Fibroblast of skin of abdomen (primary cell): ENCODE measurements around the gene SHC2.
"Not testable (repeated sequence)": the region's sequence is repeated elsewhere in the genome, so short reads cannot be mapped to it uniquely, and the experiment has no call there.

ENCODE experiments used
- DNase-seq: peaks from one replicate; pipeline ENCODE4 v3.0.0-alpha.2; 2013

SHC2 gene

GRCh38 chr19:444677-445210 lies 16.1 kb downstream of the SHC2 start:
- no peak for DNase-seq

DNA sequence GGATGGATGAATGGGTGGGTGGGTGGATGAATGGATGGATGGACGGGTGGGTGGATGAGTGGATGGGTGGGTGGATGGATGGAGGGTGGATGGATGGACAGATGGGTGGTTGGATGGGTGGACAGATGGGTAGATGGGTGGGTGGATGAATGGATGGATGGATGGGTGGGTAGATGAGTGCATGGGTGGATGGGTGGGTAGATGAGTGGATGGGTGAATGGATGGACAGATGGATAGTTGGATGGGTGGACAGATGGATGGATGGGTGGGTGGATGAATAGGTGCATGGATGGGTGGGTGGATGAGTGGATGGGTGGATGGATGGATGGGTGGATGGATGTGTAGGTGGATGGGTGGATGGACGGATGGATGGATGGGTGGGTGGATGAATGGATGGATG lies 17.8 kb downstream of the SHC2 start:
- DNase-seq: no peak

GRCh38 chr19:442085-442484 lies 18.7 kb downstream of the SHC2 start:
- DNase-seq: no peak

DNA sequence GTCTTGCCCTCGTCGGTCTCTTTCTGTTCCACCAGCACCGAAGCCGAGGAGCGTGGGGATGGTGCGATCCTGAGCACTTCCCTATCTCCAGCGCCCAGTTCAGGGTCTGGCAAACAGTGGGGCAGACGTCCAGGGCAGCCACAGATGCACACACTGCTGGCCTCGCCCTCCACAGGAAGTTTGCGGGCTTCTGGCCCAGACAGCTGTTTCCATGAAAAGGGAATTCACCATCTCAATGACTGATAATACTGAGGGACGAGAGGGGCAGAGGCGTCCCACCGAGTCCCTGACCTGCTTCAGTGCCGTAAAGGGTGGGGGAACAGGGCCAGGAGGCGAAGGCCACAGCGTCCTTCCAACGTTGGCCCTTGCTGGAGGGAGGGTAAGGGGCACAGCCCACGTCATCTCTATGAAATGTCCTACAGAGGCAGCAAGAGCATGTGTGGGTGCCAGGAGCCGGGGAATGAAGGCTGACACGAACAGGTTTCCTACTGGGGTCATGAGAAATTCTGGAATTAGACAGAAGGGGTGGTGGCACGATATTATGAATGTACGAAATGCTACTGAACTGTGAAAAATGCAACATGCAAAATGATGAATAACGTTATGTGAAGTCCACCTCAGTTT lies 19.5 kb downstream of the SHC2 start:
- no peak for DNase-seq

DNA sequence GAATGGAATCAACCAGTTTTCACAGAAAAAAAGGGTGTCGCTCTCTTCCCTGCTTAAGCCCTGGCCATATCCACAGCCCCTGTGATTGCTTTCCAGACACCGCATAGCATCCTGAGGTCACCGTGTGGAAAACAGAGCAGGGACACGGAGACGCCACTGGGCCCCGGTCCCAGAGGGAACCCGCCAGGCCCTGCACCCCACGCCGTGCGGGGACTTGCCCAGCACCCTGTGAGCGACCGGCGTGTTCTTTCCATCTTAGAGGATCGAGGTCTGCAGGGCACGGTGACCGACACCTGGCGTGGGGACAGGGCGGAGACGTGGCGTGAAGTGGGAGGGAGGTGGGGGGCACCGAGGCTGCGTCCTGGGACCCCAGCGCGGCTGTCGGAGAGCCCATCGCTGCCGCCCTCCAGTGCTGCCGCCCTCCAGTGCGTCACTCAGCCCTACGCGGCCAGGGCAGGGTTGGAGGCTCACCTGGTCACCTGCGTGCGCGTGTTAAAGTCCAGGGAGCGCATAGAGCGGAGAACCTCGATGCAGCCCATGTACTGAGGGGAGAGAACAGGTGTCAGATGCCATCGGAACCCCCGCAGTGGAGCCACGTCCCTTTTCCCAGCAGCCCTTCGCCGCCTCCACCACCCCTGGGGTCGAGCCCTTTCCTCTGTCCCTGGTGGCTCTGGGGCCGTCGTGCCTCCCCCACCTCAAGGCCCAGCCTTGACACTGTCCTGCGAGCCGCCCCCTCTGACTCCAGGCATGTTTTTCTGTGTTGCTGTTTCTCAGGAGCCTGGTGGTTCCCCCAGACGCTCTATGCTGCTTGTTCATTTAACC lies 20.2 kb downstream of the SHC2 start:
- DNase-seq: no peak

DNA sequence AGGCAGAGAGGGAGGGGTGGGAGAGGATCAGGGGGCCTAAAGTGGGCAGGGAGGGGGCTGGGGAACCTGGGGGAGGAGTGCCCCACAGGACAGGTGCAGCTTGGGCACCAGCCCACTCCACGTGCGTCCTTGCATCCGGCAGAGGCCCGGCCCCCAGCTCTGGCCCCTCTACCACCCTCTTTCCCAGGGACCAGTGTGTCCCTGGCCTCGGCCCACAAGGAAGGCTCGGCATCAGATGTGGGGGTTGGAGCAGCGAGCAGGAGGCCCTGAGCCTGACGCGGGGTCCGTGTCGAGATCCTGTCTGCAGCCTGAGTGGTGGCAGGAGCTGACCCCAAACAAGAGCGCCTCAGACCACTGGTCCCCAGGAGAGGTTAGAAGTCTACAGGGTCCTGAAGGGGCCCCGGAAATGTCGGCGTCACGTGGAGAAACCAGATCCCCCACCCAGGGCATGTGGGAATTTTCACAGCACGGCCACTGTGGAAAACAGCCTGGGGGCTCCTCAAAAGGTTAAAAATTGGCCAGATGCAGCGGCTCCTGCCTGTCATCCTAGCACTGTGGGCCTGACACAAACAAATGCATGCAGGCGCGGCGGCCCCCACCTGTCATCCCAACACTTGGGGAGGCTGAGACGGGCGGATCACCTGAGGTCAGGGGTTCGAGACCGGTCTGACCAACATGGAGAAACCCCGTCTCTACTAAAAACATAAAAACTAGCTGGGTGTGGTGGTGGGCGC lies 21.5 kb downstream of the SHC2 start:
- DNase-seq: no peak

DNA sequence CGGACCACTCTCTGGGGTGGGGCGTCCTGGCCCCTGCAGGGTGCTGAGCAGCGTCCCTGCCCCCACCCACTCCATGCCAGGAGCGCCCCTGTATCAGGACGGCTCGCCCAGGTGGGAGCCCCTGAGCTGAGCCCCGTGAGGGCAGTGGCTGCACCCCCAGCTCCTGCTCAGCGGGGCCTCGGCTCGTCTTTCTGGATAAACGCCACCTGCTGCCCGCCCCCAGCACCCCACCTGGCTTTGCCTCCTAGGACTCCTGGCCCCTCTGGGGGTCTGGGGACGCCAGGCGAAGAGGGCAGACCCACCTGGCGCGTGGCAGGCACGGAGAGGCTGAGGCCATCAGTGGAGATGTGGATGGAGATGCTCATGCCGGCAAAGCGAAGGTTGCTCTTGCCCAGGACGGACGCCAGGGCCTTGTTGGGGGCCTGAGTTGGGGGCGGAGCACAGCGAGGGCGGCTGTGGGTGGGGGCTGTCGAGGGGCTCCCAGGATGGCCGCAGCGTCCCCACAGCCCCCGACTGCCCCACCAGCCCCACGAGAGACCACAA lies 22.3 kb downstream of the SHC2 start:
- DNase-seq: no peak

DNA sequence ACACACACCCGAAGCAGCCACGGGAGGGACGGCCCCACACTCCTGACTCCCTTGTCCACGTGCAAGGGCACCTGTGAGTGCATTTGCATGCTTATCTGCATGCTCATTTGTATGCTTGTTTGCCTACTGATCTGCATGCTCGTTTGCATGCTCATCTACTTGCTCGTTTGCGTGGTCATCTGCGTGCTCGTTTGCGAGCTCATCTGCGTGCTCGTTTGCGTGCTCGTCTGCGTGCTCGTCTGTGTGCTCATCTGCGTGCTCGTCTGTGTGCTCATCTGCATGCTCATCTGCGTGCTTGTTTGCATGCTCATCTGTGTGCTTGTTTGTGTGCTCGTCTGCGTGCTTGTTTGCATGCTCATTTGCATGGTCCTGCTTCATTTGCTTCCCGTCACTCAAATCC lies 23.8 kb downstream of the SHC2 start:
- DNase-seq: no peak

DNA sequence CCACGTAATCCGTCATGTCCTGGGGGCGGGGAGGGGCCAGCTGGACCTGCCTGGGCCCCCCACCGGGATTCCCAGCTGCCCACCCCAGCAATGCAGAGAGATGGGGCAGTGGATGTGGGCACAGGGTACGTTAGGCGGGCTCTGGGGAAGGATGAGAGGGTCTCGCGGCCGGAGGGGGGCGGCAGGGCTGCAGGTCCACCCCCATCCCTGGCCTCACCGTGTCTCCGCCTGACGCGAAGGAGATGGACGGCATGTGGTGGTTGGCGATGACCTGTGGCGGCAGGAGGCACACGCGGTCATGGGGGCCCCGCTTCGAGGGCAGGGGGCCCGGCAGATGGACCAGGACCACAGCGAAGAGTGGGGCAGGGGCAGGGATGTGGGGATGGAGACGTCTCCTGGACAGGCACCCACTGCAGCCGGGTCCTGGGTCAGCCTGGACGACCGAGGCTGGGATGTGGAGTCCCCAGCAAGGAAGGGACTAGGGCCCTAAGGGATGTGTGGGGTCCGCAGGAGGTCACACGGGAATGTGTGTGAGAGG lies 24.4 kb downstream of the SHC2 start:
- DNase-seq: no peak

DNA sequence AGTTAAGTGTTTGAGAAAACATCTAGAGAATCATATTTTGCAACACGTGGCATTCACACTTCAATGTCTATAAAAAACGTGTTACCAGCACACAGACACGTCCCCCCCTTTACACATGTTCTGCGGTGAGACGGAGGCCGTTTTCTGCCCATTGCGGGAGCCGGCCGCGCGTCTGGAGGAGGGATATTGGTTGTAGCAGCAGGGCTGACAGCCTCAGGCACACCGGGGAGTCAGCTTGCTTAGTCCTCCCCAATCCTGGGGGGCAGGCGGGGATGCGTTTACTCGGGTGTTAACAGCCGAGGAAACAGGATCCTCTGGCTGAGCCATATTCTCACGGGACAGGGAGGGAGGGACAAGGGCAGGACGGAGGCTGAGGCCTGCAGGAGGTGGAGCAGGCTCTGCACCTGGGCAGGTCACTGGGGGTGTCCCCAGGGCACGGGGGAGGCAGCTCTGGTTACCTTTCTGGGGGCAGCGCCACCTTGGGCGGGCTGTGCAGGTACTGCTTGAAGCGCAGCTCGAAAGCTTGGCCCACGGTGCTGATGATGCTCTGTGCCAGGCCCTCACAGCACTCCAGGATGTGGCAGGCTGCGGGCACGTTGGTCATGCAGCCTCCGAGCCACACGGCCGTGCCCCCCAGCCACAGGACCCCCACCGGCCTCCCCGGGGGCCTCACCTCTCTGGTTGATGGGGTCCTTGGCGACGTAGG lies 25.0 kb downstream of the SHC2 start:
- no peak for DNase-seq

- no peak for DNase-seq
Measured at GRCh38 chr19:435056-435706, 25.7 kb downstream of the SHC2 start.

- DNase-seq: no peak
Measured at GRCh38 chr19:434152-434960, 26.5 kb downstream of the SHC2 start.

- DNase-seq: no peak
Measured at GRCh38 chr19:430701-431100, 30.1 kb downstream of the SHC2 start.

GRCh38 chr19:428149-428548 lies 32.7 kb downstream of the SHC2 start:
- DNase-seq: no peak

DNA sequence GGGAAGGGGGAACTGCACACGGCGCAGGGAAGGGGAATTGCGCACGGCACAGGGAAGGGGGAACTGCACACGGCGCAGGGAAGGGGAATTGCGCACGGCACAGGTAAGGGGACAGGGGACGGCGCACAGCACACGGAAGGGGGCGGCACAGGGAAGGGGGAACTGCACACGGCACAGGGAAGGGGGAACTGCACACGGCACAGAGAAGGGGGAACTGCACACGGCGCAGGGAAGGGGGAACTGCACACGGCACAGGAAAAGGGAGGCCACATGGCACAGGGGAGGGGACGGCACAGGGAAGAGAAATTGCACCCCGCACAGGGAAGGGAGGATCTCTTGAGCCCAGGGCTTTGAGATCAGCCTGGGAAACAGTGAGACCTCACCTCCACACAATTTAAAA lies 33.2 kb downstream of the SHC2 start:
- not testable (repeated sequence) for DNase-seq

DNA sequence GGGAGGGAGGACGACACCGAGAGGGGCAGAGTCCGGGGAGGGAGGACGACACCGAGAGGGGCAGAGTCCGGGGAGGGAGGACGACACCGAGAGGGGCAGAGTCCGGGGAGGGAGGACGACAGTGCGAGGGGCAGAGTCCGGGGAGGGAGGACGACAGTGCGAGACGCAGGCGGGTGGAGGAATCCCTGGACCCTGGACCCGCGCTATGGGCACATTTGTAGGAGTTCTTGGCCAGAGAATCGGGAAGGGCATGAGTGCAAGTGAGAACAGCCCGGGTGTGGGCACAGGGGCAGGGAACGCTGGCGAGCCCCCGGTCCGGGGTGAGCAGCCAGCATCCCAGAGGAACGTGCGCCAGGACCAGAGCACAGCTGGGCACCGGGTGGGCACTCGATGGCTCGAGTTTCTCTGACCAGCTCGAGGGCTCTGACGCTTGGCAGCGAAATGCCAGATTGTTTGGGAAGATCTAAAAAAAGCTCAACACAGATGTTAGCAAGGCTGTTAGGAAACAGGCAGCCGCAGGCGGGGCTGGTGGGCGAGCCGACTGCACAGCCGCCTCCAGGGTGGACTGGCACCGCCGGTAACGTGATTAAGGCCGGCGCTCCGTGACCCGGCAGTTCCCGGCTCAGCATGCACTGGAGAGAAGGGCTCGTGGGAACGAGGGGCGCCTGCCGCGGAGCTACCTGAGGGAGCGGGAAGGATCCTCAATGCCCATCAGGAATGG lies 33.9 kb downstream of the SHC2 start:
- no peak for DNase-seq

DNA sequence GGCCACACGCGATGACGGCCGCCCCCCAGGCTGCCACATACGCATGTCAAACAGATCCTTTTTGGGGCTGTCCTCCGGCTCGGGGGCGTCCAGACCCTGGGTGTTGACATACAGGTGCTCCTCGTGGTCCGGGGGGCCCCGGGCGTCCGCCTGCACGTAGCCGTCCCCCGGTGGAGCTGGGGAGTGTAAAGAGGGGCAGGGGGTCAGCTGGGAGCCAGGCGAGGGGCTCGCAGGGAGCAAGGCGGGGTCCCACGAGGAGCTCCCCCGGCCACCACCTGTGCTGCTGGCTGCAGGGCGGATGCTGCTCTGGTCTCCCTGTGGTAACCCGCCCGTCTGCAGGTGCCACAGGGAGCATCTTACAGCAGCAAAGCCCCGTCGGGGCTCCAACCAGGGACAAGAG lies 35.8 kb downstream of the SHC2 start:
- no peak for DNase-seq

DNA sequence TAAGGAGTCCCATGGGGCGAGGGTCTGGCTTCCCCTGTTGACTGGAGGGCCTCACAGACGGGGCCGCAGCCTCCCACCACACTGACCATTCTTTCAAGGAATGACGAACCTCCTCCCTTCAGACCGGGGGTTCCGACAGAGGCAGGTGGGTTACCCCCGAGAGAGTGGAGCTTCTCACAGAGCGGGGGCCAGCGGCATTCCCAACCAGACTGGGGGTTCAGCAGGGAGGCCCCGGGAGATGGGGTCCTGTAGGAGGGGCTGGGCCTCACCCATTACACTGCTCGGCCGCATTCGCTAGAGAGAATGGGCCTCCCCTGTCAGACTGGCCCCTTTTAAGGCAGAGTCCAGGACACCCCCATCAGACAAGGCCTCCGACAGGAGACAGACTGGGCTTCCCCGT lies 36.3 kb downstream of the SHC2 start:
- no peak for DNase-seq

GRCh38 chr19:423691-424466 lies 37.0 kb downstream of the SHC2 start:
- no peak for DNase-seq
